Lower lobe of right lung (tissue), 2 donors: ENCODE data around the gene DUSP7. TPM values are rescaled to one million over a fixed set of nuclear protein-coding genes. Genes with fewer than 3 reads are reported as not detected.

Experiments
- ATAC-seq, 2 donors: fragments of 200-7000 bp; cut with Tn5 transposase; one replicate each; pipeline ENCODE4 v1.9.1; 2020 to 2022; ENCODE audit warnings: mild to moderate bottlenecking in 2 of 2, moderate library complexity in 2 of 2
- DNase-seq: peaks from one replicate; pipeline ENCODE4 v3.0.0-alpha.2; 2020
- H3K27ac ChIP-seq: fragments of 200-600 bp; one replicate; pipeline ENCODE4 v1.8.0; 2022
- H3K27me3 ChIP-seq: fragments of 200-600 bp; one replicate; pipeline ENCODE4 v1.8.0; 2022; ENCODE audit warnings: low read depth
- H3K36me3 ChIP-seq: fragments of 200-600 bp; one replicate; pipeline ENCODE4 v1.8.0; 2022; ENCODE audit warnings: mild to moderate bottlenecking
- H3K4me1 ChIP-seq: fragments of 200-600 bp; one replicate; pipeline ENCODE4 v1.8.0; 2022
- H3K4me3 ChIP-seq: fragments of 200-600 bp; one replicate; pipeline ENCODE4 v1.8.0; 2022; ENCODE audit warnings: mild to moderate bottlenecking
- H3K9me3 ChIP-seq: fragments of 200-600 bp; one replicate; pipeline ENCODE4 v1.8.0; 2022
- intact Hi-C: fragments of 100-400 bp; cut with DNase I; formaldehyde crosslinking; loops from one replicate; pipeline ENCODE4 v1.11.0; 2022
- total RNA-seq: library from RNA; stranded (reverse); fragmentation: NEBNext Ultra II Directional; extraction: Animal tissue kit (Norgen Biotek cat#: 25700); gene quantifications from one replicate; pipeline ENCODE4 v1.2.1, GENCODE V29; 2021
- TF ChIP-seq, protein P1 (sequence below): fragments of 200-600 bp; IDR thresholded peaks from one replicate; pipeline ENCODE4 v1.8.0; 2022; ENCODE audit warnings: antibody characterized with exemption, mild to moderate bottlenecking
- donor health status: DM: no; HTN: yes; CAD: no; lungs with severe emphysema.

DUSP7 gene
- total RNA-seq, 1 donor from 2014 or later, result 28.8 TPM

DNA sequence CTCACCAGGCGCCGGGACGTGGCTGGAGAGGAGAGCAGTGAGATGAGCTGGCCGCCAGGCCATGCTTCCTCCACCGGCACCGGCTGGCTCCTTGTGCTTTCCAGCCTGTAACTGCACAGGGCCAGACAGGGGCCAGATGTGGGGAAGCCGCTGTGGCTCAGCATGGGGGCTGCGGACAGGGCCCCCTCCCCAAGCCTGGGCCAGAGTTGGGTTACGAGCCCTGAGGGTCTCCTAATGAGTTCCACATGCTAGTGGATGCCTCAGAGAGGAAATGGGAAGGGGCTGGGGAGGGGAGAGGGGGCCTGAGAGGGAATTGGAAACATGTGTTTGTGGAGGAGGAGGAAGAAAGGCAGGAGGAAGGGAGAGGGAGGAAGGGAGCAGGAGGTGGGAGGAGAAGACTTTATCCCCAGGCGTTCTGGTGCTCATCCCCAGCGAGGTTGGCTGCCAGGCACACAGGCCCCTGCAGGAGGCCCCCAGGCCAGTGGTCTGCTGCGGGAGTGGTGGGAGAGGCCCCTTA is 11.7 kb upstream of the DUSP7 start:
- ATAC-seq, result no peak
- intact Hi-C loops, result no loop called here

DNA sequence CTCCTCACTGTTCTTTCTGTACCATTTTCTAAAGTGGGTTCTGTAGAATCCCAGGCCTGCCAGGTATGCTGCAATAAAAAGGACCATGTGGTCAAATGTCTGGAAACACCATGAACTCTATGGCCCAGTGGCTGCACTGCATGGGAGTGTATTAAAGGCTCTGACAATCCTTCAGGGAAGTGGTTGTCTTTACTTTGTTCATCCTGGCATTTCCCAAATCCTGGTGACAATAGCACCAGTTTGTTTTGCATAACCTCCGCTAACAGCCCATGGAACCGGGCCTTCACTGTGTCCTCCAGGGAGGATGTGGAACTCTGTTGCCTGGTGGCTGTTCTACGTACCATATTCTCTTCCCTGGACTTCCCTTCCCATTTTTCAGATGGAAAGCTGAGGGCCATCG is 11.2 kb upstream of the DUSP7 start:
- no peak overlapping the region for H3K27ac ChIP-seq
- H3K4me1 ChIP-seq, result peaks cover 48% of the 10 kb centered on the region
- intact Hi-C loops, result no loop called here
- ATAC-seq (no peak), DNase-seq (no peak)
- H3K36me3 ChIP-seq, result no peaks in the 10 kb centered on the region
- H3K9me3 ChIP-seq, result no peaks in the 10 kb centered on the region
- no peak overlapping the region for H3K4me3 ChIP-seq
- TF ChIP-seq, protein P1, sequence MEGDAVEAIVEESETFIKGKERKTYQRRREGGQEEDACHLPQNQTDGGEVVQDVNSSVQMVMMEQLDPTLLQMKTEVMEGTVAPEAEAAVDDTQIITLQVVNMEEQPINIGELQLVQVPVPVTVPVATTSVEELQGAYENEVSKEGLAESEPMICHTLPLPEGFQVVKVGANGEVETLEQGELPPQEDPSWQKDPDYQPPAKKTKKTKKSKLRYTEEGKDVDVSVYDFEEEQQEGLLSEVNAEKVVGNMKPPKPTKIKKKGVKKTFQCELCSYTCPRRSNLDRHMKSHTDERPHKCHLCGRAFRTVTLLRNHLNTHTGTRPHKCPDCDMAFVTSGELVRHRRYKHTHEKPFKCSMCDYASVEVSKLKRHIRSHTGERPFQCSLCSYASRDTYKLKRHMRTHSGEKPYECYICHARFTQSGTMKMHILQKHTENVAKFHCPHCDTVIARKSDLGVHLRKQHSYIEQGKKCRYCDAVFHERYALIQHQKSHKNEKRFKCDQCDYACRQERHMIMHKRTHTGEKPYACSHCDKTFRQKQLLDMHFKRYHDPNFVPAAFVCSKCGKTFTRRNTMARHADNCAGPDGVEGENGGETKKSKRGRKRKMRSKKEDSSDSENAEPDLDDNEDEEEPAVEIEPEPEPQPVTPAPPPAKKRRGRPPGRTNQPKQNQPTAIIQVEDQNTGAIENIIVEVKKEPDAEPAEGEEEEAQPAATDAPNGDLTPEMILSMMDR, result no peak
- H3K27me3 ChIP-seq, result no peaks in the 10 kb centered on the region

More for the DNA sequence above, 11.7 kb upstream of the DUSP7 start:
- Histone ChIP-seq H3K27me3 (no peaks in the 10 kb centered on the region), H3K4me1 (peaks cover 42% of the 10 kb centered on the region), H3K9me3 (no peaks in the 10 kb centered on the region), H3K27ac (no peak overlapping the region), H3K36me3 (no peaks in the 10 kb centered on the region), H3K4me3 (no peak overlapping the region)
- TF ChIP-seq, protein P1, result no peak
- no peak for DNase-seq

DNA sequence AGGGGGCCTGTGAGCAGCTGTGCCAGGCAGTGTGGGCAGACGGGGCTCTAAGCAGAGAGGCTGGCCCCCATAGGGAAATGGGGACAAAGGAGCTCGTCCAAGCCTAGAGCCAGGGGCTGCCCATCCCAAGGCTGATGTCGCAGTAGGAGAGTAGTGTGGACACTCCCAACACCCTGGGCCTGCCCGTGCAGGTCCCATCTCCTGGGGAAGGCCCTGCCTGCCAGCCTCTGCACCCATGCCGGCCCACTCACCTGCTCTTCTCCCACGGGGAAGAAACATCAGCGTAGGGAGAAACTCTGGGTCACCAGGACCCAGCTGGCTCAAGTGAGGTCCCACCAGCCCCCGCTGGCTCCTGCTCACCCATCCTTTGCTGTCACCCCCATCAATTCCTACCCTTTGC is 10.7 kb upstream of the DUSP7 start:
- no peak for ATAC-seq
- DNase-seq, result no peak
- TF ChIP-seq, protein P1, result no peak
- Histone ChIP-seq H3K4me1 (peaks cover 49% of the 10 kb centered on the region), H3K27ac (no peak overlapping the region), H3K27me3 (no peaks in the 10 kb centered on the region), H3K9me3 (no peaks in the 10 kb centered on the region), H3K36me3 (no peaks in the 10 kb centered on the region), H3K4me3 (no peak overlapping the region)
- intact Hi-C loops, result no loop called here

DNA sequence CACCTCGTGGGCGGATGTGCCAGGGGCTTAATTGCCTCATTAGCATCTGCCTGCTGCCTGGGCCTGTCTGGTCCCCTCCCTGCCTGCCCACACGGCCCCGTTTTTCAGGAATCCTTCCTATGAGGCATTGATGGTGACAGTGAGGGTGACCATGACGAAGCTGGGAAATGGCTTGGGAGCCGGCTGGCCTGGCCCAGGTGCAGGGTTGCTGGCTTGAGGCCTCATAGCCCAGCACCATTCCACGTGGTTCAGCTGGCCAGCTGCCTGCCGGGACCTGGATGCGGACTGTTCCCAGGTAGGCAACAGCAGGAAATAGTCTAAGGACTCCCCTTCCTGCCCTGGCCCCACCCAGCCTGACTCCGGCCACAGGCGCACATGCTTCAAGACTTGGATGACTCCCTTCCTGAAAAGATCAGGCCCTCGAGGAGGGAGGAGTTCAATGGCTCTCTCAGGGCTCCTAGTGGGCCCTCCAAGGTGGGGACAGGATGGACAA is 8.9 kb upstream of the DUSP7 start:
- TF ChIP-seq, protein P1, result no peak
- H3K27ac ChIP-seq, result no peak overlapping the region
- ATAC-seq, result peak; percentile 74 to 75
- DNase-seq, result peak; percentile 82
- no peak overlapping the region for H3K4me3 ChIP-seq
- peaks cover 41% of the 10 kb centered on the region for H3K4me1 ChIP-seq
- intact Hi-C loops, result no loop called here
- H3K9me3 ChIP-seq, result no peaks in the 10 kb centered on the region
- no peaks in the 10 kb centered on the region for H3K36me3 ChIP-seq
- no peaks in the 10 kb centered on the region for H3K27me3 ChIP-seq

DNA sequence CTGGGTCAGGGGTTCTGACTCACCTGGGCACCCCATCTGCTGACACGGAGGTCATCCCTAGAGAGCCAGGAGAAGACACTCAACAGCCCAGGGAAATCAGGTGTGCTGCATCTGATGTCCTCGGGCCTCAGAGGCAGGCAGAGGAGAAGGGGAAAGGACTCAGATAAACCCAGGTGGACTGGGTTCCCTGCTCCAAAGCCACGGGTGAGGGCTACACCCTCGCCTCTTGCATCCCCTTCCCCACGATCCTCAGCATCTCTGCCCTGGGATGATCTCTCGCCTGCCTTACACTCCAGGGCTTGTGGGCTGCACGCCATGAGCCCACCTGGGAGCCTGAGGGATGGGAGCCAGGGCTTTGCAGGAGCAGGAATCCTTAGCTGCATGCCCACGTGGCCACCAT is 8.2 kb upstream of the DUSP7 start:
- Histone ChIP-seq H3K9me3 (no peaks in the 10 kb centered on the region), H3K27ac (no peak overlapping the region), H3K36me3 (no peaks in the 10 kb centered on the region), H3K4me1 (peaks cover 33% of the 10 kb centered on the region), H3K27me3 (no peaks in the 10 kb centered on the region), H3K4me3 (no peak overlapping the region)
- ATAC-seq (no peak), DNase-seq (no peak)
- intact Hi-C loops, result no loop called here
- TF ChIP-seq, protein P1, result no peak
